Fibroblast of upper back skin (primary cell): ENCODE data around the gene NUDT4.

Experiments used
- DNase-seq: peaks from one replicate; pipeline ENCODE4 v3.0.0-alpha.2; 2013

NUDT4 gene

GRCh38 chr12:93377252-93378195, at the start of gene NUDT4:
Gene NUDT4 (plus strand): TSS chr12:93377925. CDS start chr12:93378323, 398 bp downstream.
- peak; percentile 95 for DNase-seq

GRCh38 chr12:93333054-93333453, 44.7 kb upstream of the NUDT4 start:
- no peak for DNase-seq

- DNase-seq = no peak
These were observed 43.9 kb upstream of the NUDT4 start for GRCh38 chr12:93333828-93334227.

GRCh38 chr12:93335603-93336162, 42.0 kb upstream of the NUDT4 start:
- no peak for DNase-seq

DNA sequence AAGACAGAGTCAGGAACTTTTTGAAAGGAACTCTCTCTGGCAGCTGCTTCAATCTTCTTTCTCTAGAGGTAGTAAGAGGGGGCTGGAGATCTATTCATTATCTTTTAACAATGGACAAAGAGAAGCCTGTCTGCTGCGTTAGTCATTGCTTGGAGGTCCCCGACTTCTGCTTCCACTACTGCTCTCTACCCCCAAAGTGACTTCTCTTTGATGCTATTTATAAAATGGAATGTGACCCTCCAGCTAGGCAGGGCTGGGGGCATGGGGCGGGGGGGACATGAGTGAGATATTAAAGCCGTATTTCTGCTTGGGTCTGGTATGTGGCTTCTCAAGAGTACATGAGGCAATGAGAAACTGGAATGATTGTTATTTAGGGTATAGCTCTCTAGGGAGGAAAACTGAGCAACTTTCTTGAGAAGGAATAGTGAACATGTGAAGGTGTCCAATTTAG, 41.4 kb upstream of the NUDT4 start:
- DNase-seq = peak; percentile 84

DNA sequence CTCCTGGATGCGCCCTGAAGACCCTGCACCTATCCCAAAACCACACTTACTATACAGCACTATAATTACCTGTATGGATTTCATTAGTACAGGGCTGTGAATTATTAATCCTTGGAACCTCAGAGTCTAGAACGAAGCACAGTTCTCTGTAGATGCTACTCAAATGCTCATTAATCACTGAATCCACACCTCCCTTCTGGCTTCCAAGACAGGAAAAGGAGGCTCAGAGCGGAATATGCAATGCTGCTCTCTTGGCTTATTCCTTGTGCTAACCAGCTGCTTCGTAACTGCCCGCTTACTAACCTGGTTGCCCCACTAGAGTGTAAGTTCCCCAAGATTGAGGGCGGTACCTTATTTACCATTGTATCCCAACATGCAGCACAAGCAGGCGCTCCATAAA, 39.1 kb upstream of the NUDT4 start:
- DNase-seq = no peak

DNA sequence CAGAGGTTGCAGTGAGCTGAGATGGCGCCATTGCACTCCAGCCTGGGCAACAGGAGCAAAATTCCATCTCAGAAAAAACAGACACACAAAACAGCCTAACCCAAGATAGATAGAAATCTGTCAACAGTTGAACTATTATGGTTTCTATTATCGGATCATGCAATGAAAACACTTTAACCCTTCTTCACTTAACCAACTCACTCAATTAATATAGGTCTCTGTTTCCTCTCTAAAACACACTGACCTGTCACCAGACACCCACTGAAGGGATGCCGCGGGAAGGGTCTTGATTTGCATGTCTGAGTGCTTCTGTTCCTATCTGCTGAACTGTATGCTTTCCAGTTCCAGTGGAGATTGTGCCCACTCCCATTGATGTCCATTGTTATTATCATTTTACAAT, 38.0 kb upstream of the NUDT4 start:
- no peak for DNase-seq

DNA sequence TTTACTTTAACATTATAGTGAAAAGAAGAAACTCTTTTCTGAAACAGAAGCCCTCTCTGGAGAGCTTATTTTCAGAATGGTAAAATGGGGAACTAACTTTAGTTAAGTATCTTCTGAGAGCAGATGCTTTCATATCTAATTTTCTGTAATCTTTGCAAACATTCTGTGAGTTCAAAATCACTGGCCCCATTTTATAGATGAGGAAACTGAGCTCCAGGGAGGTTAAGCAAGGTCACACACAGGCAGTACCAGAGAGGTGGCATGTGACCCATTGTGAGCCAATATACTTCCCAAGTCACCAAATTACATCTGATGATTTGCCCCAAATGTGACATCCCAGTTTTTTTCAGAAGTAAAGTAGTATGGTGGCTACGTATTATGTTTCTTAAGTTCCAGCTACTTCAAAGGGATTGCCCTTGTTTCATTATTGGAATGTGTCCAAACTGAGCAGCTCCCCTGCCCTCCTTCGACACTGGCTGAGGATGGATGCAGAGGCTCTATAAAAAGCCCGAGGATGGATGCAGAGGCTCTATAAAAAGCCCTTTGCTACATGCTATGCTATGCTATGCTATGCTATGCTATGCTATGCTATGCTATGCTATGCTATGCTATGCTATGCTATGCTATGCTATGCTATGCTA, 36.2 kb upstream of the NUDT4 start:
- DNase-seq = no peak

GRCh38 chr12:93347054-93347785, 30.5 kb upstream of the NUDT4 start:
- no peak for DNase-seq

DNA sequence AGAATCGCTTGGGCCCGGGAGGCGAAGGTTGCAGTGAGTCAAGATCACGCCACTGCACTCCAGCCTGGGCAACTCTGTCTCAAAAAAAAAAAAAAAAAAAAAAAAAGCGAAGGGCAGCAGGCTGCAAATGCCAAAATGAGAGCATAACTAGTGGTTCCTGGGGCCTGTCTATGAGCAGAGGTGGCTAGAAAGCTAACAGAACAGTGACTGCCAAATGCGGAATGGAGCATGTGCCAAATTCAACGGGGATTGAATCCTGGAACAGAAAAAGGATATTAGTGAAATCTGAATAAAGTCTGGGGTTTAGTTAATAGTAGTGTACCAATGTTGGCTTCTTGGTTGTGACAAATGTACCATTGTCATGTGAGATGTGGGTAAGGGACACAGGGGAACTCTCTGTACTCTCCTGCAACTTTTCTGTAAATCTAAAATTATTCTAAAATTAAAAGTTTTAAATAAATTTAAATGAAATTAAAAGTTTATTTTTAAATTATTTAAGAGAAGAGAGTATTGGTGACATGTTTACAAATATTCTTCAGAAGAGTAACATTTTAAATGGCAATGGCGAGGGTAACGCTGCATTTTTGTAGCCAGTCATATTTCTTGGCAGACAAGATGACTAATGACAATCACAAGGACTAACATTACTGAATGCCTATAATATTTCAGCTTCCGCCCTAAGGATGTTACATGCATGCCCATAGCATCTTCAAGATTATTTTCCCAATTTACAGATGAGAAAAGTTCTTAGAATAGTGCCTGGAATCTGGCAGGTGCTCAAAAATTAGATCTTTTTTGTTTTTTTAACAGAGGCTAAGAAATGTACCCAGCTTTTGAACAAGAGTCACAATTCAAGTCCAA, 28.9 kb upstream of the NUDT4 start:
- DNase-seq = no peak

- DNase-seq = no peak
These were observed 26.0 kb upstream of the NUDT4 start for GRCh38 chr12:93351726-93352125.

DNA sequence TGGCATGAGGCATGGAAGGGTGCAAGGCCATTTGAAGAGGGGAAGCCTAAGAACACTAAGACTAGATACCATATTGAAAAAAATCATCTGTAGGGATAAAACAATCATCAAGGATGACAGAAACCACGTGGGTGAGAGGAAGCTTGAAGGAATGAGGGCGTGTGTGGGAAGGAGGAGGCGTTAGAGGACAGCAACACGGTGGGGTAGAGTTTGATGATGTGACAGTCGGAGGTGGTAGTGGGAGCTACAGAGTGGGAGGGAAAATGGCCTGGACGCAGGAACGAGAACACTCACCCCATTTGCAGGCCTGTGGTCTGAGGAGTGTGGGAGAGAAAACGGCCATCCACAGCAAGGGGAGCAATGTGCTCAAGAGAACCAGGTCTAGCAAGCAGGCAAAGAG, 25.4 kb upstream of the NUDT4 start:
- DNase-seq = no peak

DNA sequence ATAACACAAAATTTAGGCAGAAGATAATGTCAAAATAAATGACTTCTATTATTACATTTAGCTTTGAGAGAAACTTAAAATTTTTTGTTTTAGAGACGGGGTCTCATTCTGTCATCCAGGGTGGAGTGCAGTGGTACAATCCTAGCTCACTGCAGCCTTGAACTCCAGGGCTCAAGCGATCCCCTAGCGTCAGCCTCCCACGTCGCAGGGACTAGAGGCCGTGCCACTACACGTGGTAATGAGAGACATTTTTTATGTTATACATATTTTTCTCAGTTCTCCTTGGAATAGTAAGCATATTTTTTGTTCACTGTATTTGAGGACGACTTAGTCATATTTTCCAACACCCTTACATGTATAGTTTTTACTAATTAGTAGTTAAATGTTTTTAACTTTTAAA, 21.5 kb upstream of the NUDT4 start:
- no peak for DNase-seq

- no peak for DNase-seq
These were observed 19.7 kb upstream of the NUDT4 start for GRCh38 chr12:93358058-93358457.

GRCh38 chr12:93358821-93359220, 18.9 kb upstream of the NUDT4 start:
- DNase-seq = no peak

DNA sequence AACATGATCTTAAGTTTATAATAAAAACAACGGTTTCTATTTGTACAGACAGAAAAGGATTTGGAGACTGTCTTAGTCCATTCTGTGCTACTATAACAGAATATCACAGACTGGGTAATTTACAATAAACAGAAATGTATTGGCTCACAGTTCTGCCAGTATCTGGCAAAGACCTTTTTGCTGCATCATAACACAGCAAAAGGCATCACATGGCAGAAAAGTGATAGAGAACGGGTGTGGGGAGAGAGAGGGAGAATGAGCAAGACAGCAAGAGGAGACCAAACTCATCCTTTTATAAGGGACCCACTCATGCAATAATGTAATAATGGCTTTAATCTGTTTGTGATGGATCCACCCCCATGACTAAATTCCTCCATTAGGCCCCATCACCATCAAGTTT, 17.0 kb upstream of the NUDT4 start:
- no peak for DNase-seq

GRCh38 chr12:93361151-93361919, 16.4 kb upstream of the NUDT4 start:
- peak; percentile 55 for DNase-seq

- no peak for DNase-seq
These were observed 13.9 kb upstream of the NUDT4 start for GRCh38 chr12:93363841-93364297.

DNA sequence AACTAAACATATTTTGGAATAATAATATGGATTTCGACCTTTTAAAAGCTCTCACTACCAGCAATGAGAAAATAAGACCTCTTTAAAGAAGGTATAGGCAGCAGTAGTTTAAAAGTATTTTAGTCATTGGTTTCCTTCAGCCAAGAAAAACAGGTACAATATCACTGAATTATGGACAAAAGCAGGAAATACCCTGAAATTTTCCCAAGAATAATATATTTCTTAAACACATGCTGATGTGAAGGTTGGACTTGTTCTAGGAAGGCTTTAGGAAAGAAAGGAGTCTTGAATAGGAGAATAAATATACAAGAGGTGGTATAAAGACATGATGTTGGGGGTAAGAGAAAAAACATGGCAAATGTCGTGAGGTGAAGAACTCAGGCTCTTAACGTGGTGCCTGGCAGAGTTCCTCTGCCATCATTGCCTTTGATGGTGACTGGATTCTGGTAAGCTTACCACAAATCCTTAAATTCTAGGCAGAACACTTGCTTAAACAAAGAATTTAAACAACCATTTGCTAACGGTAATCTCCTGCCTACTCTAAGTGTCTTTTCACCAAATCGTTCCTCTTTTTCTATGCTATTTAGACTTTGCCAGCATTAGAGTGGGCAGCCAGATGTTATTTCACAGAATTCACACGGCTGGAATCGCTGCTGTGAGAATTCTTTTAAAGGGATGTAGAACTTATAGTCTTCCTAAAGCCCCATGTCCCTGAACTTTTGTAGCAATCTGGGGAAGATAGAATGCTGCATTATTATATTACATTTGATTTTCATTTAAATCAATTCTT, 11.9 kb upstream of the NUDT4 start:
- DNase-seq = no peak

DNA sequence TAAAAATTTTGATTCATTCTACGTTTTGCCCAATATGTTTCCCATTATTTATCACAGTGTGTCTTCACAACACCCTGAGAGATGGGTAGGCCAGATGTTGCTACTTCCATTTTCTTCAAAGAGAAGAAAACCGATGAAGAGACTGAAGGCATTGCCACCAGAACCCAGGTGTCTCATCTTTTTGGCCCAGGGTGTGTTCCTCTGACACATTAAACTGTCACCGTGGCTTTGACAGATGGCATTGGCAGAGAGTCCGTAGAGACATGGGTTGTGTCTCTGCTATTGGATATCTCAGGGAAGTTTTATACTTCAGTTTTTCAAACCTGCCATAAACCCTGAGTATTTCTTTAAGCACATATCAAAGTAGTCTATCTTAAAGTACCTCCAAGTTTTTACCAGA, 11.3 kb upstream of the NUDT4 start:
- no peak for DNase-seq
